Stimulated activated CD8-positive, alpha-beta memory T cell treated with anti-CD3 and anti-CD28 coated beads, Interleukin-7, amount 100 ng/mL, for 48 hours (primary cell): Measurements from ENCODE around the gene YTHDF1.
"Not testable (repeated sequence)": the region's sequence is repeated elsewhere in the genome, so short reads cannot be mapped to it uniquely, and the experiment has no call there.

Experiments used
- DNase-seq, 2 donors: peaks; one replicate each; pipeline ENCODE4 v3.0.0-alpha.2; 2020; ENCODE audit warnings: low read depth in 1 of 2; ENCODE audit errors: extremely low read depth in 1 of 2

The YTHDF1 gene

GRCh38 chr20:63159826-63160640 lies 55.9 kb downstream of the YTHDF1 start:
- no peak for DNase-seq

GRCh38 chr20:63159251-63159650 lies 56.7 kb downstream of the YTHDF1 start:
- not testable (repeated sequence) for DNase-seq

GRCh38 chr20:63158845-63159244 lies 57.1 kb downstream of the YTHDF1 start:
- DNase-seq: no peak

GRCh38 chr20:63158352-63158751 lies 57.6 kb downstream of the YTHDF1 start:
- no peak for DNase-seq

DNA sequence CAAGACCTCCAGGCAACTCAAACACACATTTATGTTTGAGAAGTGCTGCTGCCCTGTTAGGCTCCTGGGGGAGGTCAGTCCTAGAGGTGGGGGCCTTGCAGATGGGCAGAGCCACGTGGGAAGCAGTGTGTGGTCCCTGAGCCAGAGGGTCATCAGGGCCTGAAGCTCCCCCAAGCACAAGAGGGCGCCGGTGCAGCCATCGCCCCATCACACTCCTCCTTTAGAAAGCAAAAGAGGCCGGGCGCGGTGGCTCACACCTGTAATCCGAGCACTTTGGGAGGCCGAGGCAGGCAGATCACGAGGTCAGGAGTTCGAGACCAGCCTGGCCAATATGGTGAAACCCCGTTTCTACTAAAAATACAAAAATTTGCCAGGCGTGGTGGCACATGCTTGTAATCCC lies 58.5 kb downstream of the YTHDF1 start:
- not testable (repeated sequence) for DNase-seq

DNA sequence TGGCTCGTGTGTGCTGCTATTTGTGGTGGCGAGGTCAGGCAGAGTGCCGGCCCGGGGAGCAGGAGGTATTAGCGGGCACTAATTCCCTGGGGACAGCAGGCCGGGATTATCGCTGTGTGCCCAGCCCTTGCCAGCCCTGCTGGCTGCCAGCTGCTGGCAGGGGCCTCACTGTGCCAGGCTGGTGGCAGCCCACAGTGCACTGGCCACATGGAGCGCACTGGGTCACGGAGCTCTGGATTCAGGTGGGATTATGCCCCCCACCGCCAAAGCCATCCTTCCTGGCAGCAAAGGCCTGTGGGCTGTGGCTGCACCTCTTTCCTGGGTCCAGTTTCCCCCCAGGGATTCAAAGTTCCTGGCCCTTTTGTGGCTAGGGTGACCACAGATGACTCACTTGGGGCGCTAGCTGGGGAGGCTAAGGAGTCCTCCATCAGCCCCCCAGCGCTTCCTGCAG lies 59.7 kb downstream of the YTHDF1 start:
- no peak for DNase-seq

DNA sequence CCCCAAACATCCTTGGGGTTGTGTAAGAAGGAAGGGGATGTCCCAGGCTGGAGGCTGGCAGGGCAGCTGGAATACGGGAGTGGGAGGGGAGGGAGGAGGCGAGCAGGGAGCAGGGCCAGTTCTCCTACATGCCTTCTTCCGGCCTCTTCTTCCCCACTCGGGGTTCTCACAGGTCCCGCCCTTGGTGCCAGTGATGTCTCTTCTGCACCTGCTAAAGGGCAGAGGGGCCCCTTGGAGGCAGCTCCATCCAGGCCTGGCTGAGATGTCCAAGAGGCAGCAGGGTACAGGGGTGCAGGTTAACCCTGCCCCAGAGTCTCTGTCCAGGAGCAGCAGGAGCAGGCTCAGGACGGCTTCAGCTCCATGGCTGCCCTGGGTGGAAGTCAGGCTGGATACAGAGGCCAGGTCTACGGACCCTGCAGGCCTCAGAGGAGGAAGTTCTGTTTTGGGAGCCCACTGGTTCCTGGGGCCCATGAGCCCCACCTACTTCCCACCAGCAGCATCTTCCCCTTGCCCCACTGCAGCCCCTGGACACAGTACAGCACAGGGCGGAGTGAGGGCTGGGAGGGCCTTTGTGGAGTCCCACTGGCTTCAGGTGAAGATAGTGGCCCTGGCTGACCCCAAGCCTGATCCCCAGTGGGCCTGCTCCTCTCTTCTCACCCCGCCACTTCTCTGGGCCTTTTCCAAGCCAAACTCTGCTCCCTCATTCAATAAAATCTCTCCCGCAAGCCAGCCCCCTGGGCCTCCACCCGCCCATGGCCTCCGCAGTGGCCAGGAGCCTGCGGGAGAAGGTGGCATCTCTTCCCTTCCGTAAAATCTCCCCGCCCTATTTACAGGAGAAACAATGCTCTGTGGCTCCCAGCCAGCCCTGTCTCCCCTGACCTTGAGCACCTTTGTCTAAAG lies 60.4 kb downstream of the YTHDF1 start:
- DNase-seq: no peak

- no peak for DNase-seq
Observed at GRCh38 chr20:63154395-63154794, 61.5 kb downstream of the YTHDF1 start.

DNA sequence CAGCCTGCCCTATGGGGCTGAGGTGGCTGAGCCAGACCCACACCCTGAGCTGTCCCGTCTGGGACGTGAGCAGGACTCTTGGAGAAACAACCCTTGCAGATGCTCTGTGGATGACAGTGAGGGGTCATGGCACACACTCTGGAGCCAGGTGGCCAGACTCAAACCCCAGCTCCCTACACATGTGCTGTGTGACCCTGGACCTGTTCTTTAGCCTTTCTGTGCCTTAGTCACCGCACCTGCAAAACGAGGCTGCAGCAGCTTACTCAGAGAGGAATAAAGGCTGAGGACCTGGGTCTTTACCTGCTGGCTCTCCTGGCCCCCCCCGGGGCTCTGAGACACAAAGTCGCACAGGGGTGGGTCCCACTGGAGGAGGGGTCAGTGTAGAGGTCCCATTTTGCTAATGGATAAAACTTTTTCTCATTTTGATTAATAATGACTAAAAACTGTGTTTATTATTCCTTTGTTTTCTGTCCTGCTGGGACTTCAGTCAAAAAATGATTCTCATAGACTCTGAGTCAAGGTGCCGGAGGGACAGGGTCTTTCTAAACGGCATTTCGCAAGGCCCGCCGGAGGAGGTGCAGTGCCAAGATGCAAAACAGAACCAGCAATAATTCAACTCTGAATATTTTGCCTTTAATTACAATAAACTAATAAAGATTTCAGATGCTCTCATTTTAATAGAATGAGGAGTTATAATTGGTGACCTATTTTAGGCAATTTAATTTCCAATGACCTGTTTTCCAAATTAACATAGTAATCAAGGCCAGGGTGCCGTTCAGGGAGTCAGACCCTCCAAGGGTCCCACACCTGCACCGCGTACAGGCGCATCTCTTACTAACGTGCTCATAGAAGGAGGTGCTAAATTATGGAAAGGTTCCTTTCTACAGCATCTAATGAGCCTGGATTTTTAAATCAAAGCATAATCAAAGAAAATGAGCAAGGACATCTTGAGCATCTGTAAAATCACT lies 62.4 kb downstream of the YTHDF1 start:
- no peak for DNase-seq

GRCh38 chr20:63152322-63153253 lies 63.3 kb downstream of the YTHDF1 start:
- no peak for DNase-seq

GRCh38 chr20:63151554-63152321 lies 64.2 kb downstream of the YTHDF1 start:
- no peak for DNase-seq

GRCh38 chr20:63150911-63151531 lies 64.9 kb downstream of the YTHDF1 start:
- no peak for DNase-seq

- no peak for DNase-seq
Observed at GRCh38 chr20:63150391-63150898, 65.5 kb downstream of the YTHDF1 start.

DNA sequence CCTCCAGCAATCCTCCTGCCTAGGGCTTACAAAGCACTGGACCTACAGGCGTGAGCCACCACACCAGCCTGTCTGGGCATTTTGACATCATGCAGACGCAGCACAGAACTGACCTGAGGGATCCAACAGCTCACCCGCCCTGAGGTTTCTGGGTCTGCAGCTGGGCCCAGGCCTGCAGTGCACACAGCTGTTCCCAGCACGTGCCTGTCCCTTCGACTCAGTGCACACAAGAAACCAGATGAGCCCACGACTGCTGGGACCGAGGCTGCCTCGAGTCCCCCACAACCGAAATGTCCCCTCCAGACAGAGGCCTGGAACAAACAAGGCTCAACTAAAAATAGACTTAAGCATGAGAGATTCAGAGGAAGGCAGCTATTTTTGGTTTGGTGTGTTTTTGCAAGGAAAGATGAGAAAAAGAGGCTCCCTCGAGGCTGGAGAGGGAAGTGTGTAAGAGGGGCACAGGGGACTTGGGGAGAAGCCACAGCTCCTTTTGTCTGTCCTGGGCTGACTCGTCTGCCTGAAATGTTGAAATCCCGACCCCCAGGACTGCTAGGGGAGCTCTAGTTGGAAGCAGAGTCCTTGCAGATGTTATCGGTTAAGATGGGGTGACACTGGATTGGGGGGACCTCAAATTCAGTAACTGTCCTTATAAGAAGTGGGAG lies 66.3 kb downstream of the YTHDF1 start:
- no peak for DNase-seq

DNA sequence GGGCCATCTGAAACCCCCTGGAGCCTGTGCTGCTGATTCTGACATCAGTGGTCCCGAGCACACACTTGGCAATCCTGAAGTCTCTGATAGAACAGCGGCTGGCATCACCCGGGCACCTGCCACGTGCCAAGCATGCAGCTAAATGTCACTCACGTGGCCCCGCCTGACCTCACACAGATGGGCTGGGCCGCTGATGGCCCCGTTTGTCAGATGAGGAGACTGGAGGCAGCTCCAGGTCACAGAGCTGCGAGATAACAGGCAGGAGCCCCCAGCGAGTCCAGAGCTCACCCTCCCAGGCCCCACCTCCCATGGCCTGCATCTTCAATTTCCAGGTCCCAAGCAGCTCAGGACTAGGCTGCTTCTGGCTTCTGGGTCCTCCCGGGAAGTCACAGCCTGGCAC lies 67.2 kb downstream of the YTHDF1 start:
- DNase-seq: no peak

- no peak for DNase-seq
Observed at GRCh38 chr20:63147532-63147931, 68.4 kb downstream of the YTHDF1 start.
